COLO829 (cell line): ENCODE data around the gene LIN7C.
"Not testable (repeated sequence)": the region's sequence is repeated elsewhere in the genome, so short reads cannot be mapped to it uniquely, and the experiment has no call there.

Experiments
- DNase-seq: peaks from one replicate; pipeline ENCODE4 v3.0.0; 2012; ENCODE audit warnings: low spot score

The LIN7C gene

DNA sequence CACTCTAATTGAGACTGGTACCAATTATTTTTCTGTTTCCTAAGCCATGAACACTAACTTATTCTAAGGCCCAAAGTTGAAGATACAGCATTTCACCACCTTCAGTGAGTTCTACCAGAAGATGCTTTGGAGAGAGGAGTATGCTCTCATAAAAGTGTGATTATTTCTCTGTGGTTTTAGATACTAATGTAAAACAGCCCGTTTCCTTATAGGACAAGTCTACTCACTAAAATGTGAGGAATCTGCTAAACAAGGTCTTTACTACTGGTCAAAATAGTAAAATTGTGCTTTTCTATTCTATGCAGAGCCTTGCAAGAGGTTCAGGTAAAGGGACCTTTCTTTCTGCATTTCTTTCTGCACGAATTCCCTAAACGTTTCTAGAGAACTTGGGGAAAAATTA lies 36.4 kb downstream of the LIN7C start:
- DNase-seq: no peak

DNA sequence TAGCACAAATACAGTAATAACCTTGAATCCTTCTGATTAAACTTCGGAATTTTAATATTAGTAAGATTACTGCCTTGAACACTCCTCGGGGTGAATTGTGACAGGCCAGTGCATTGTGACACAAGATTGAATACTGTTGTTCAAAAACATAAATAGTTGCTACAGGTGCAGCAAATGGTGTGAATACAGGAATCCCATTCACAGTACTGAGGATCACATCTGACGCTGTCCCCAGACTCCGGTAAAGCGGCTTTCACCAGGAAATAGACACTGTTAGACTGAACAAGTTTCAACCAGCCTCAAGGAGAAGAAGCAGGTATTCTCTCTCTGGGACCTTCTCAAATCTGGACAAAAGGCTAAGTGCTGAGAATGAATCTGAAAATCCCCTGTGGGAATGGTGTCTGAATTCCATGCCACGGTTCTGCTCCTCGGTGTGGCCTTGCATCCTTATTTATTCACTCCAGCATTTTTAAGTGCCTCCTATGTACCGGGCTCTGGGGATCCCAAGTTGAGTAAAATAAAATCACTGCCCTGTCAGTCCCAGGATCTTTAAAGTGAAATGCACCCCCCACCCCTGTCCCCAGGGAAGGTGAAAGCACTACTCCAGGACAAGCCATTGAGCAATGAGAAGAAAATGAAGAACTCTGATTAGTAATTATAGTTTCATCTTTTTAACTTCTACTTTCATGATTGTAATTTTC lies 37.4 kb downstream of the LIN7C start:
- DNase-seq: no peak

DNA sequence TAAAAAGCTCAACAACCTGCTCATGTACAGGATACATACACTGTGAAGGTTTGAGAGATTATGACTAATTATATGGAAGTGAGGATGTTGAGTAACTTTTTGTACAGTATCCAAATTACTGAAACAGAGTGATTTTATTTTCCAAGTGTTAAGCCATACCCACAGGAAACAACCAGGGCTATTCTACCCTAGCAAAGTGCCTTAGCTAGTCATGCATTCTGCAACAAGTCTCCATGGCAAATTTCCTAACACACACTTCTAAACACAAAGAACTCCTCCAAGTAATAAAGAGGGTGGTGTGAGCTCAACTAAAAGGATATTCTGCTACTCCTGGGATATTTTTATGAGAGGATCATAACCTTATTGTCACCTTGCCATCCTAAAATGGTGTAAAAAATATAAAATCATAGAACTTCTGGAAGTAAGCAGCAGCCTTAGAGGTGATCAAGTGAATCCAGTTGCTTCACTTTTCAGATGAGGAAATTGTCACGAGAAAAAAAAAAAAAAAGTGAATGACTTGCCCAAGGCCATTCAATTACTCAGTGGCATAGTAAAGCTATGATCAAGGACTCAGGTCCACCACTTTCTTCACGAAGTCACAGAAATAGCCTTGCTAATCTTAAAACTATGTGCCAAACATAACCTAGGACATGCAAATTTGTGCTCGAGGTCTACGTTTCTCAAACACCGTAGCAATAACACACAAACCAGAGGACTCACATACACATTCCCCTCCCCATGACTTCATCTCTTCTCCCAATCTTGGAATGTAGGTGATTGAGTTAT lies 38.2 kb downstream of the LIN7C start:
- peak; percentile 38 for DNase-seq

DNA sequence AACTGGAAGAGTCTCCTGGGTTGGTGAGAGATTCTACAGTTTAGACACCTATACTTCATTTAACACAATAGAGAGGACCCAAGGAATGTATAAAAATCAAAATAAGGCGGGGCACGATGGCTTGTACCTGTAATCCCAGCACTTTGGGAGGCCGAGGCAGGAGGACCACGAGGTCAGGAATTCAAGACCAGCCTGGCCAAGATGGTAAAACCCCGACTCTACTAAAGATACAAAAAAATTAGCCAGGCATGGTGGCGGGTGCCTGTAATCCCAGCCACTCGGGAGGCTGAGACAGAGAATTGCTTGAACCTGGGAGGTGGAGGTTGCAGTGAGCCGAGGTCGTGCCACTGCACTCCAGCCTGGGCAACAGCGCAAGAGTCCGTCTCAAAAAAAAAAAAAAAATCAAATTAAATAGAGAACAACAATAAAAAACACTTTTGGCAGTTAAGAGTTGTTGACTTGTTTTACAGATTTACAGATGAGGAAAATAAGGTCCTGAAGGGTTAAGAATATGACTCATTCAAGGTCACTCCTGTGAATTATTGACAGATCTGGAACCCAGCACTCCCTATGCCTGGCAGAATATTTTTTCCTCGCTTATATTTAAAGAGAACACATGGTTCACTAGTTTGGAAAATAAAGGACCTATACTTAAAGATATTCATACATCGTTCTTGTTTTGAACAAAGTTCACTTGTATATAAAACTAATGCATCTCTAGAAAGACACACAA lies 39.2 kb downstream of the LIN7C start:
- DNase-seq: no peak

DNA sequence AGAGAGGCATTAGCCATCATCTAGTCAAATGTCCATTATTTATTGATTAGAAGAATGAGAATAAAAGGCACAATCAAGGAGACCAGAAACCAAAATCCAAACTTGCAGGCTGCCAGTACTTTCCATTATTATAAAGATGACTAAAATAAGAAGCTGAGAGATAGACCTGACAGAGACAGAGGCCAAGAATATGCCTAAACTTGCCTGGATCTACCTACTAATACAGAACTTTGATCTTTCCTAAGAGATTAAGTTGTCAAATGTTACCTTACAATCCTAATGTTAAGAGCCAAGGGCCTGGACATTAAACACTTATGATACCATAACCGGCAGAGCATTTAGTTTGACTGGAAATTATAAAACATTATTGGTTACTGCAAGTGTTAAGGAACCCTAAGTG lies 40.2 kb downstream of the LIN7C start:
- DNase-seq: no peak

DNA sequence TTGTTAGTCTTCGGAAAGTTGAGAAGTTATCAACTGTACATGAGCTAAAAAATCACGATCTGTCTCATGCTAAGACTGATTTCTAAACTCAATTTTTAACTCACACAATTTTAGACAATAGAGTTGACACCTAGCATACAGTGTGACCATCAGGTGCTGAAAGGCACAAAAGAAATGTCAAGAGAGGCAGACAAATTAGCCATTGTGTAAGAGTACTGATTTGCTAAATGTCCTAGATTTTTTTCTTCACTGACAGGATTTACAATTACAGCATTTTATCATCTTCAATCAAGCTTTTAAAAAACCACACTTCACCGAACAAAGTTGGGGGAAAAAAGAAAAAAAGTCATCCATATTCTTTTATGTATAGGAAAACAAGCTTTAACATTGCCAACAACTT lies 40.9 kb downstream of the LIN7C start:
- no peak for DNase-seq

DNA sequence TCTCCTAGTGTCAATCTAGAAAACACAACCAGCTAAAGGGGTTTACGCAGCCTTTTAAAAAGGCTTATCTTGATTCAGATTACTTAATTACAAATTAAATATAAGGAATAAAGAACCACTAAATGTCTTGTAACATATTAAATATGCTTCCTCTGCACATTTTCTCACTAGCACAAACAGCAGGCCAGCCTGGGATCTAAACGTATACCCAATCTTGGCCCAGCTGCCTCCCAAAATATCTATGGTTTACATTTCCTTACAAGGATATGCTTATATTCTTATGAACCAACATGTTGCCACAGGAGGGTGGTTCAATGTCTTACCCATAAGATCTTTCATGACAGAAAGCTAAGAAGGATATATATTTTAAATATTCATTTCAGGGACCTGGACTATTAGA lies 41.7 kb downstream of the LIN7C start:
- no peak for DNase-seq

DNA sequence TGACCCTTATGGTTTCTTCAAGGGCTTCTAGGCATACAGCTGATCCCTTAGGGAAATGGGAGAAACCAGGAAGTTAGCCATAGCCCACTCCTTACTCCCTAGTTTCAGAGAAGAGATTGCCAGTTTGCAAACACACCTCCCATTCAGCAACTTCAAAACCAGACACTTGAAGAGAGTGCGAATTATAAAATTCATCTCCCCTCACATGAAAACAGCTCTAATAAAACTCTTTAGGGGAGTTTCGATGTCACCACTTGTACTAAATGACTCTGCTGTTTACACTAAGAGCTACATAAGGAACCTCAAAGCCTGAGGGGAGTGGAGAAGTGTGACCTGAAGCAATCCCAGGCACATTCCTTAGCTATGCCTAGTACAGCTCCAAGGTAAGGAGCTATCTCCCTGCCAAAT lies 42.3 kb downstream of the LIN7C start:
- DNase-seq: no peak

DNA sequence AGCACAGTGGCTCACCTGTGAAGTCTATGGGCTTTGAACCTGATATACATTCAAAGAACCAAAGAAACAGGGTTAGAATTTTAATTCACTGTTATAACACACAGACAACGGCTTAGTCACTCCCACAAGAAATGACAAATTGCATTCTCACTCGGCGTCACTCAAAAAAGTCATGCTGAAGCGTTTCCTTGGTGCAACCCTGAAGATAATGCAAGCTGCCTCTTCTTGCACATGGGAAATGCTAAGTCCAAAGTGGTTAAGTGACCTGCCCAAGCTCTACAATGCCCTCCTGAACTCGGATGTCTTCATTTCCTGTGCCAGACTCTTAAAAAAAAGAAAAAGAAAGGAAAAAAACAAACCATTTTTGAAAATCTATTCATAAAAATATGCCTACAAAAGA lies 44.0 kb downstream of the LIN7C start:
- no peak for DNase-seq

DNA sequence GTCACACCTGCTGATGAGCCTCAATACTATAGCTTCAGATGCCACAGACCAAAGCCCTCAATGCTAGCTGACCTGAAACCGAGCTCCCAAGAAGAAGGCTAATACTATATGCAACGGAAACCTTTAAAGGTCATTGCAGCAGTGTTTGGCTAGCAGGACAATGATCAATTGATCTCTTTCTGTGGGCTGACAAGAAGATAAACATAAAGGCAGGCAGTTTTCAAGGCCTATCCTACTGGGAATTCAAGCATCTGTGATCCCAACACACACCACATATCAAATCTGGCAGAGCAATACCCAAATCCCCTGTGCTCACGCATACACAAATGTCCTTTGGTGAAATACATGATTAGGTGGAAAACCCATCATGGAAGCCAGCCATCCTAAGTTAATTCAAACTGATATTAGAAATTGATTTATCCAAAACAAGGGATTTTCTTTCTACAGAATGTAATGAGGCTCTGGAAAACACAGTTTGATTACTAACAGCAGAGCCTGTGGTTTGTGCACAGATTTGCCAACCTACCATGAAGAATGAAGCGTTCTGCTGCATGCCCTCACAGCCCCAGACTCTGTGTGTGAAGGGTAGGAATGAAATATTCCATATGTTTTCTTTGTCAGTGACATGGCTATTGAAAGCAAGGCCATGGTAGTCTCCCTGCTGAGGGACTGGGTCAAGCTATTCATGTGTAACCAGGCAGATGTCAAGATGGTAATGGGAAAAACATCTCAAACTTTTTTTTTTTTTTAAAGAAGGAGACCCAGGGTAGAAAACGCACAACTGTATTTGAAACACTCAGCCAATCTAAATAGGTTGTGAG lies 46.2 kb downstream of the LIN7C start:
- peak; percentile 74 for DNase-seq

DNA sequence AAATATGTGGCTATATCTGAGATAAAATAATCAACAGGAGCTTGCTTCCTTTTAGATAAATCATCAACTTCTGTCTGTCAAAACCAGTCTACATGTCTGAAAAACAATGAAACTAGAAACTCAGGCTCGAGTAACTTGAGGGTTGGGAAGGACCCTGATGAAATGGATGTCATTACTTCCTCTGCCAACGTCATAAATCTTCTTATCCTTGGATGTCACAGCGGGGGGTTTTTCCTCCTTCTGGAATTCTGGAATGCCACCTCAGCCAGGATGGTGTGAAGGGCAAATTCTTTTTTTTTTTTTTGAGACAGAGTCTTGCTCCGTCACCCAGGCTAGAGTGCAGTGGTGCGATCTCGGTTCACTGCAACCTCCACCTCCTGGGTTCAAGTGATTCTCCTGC lies 47.4 kb downstream of the LIN7C start:
- no peak for DNase-seq

DNA sequence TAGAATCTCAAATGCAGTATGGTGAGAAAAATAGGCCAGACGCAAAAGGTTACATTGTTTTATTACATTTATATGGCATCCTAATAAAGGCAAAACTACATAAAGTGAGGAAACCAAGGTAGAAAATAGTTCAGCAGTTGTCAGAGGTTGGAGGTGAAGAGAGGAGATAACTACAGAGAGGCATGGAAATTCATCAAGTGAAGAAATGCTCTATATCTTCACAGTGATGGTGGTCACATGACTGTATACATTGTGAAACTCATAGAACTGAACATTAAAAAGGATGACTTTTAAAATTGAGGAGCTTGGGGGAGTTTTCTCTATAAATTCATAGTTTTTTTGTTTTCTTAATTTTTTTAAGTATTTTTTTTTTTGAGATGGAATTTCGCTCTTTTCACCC lies 48.4 kb downstream of the LIN7C start:
- no peak for DNase-seq

DNA sequence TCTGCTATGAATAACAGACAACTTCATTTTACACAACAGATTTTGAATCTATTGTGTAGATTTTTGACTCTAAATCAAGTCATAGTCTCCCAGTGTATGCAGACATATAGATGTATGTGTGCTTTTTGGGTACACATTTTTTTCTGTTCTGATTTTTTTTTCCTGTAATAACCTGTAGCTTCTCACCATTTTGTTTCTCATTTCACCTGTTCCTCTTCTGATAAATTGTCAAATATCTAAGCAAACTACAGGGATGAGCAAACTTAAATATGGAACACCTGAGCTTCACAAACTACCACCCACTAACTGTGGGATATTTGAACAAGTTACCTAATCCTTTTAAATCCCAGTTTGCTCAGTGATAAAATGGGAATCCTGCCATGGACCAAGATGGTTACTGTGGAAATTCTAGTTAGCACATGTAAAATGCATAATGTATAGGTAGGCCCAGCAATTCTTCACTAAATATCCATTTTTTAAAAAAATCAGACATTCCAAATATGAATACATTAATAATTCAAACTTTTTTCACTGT lies 49.7 kb downstream of the LIN7C start:
- DNase-seq: no peak

DNA sequence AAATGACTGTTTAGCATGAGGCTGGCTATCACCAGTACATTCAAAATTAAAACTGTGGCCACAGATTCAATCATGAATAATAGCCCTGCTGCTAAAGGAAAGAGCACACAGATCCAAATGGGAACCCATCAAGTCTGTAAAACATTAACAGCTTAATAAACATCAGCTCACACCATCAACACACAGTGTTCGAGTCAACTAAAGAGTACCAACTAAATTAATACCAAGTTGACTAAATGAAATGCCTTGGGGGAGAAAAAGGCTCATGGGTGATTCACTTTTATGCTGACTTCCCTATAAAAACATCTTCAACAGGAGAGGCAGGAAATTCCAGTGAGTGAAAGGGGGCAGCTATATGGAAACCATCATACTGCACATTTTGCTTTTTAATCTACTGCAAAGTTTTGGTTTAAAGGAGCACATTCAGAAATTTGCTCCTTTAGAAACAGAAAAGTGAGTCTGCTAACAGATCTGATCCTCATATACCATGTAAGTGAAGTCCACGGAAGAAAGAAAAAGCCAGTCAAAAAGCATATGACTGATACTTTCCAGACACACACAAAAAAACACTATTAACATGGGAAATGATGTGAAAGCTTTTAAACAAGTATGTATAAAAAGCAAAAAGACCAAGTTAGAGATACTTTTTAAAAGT lies 50.3 kb downstream of the LIN7C start:
- peak; percentile 33 for DNase-seq

DNA sequence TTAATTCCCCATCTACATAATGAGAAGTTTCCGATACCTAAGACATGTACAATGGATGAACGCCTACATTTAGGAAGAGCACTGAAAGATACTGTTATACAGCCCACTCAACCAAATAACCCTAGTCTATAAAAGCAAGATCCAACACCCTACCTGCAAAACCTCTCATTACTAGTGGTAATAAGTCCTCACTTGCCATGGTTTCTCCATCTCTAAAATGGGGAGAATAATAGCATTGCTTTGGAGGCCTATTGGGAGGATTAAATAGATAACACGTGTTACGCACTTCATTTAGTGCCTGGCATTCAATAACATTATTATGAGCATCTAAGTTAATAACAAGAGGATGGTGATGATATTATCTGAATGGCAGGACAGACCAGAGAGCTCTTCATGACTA lies 50.9 kb downstream of the LIN7C start:
- DNase-seq: no peak

DNA sequence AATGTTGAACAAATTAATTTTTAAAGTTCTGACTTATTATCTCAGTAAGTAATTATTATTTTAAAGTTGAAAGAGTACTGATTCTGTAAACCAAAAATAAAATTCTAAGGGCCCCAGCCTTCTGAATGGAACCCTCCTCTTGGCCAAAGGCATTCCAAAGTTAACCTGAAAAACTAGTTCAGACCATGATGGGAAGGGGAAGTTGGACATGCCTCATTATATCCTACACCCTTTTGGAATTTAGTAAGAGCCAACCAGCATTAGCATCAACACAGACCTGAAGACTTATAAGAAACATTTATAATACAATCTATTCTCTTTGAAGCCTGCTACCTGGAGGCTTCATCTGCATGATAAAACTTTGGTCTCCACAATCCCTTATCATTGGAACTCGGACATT lies 52.9 kb downstream of the LIN7C start:
- DNase-seq: no peak

DNA sequence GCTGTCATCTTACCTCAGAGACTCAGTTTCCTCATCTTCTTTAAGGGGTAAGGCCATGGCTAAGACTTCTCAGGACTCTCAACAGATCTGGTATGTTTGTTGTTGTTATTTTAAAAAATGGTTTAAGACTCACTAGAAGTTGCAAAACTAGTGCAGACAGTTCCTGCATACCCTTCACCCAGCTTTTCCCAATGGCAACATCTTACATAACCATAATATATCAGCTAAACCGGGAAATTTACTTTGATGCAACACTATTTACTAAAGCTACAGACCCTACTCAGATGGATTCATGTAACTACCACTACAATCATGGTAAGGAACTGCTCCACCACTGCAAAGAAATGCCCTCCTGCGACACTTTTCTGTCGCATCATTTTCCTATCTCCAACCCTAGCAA lies 54.4 kb downstream of the LIN7C start:
- DNase-seq: no peak

DNA sequence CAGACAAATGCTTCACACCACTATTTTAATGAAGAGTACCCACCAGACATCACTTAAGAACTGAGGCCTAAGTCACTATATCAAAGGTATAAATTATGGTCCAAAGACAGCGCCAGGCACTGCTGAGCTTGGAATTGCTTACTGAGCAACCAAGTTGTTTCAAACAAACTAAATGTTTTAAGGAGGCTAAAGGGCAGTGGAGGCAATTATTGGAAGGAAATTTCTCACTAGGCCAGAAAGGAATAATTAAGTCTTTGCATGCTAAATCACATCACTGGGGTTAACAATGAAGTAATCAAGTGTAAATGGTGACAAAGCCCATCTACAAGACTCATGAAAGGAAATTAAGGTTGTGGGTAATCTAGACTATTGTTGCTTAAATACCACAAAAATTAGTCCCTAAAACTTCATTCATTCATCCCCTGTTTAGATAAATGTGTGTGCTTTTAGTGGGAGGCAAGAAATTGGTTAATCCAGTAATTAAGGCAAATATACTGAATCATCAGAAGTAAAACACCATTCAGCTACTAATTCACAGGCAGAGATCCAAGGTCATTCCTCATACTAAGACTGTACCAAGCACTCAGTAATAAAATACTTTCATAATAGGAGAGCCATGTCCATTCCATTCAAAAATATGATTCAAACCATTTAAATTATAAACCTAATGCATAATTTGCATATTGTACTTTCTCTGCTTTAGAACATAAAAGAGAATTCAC lies 55.2 kb downstream of the LIN7C start:
- DNase-seq: no peak

DNA sequence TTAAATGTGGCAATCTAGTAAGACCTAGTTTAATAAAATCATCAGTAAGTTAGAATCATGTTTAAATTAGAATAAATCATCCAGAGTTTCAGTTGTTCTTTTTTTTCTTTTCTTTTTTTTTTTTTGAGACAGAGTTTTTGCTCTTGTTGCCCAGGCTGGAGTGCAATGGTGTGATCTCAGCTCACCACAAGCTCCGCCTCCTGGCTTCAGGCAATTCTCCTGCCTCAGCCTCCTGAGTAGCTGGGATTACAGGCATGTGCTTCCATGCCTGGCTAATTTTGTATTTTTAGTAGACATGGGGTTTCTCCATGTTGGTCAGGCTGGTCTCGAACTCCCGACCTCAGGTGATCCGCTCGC lies 58.4 kb downstream of the LIN7C start:
- not testable (repeated sequence) for DNase-seq

DNA sequence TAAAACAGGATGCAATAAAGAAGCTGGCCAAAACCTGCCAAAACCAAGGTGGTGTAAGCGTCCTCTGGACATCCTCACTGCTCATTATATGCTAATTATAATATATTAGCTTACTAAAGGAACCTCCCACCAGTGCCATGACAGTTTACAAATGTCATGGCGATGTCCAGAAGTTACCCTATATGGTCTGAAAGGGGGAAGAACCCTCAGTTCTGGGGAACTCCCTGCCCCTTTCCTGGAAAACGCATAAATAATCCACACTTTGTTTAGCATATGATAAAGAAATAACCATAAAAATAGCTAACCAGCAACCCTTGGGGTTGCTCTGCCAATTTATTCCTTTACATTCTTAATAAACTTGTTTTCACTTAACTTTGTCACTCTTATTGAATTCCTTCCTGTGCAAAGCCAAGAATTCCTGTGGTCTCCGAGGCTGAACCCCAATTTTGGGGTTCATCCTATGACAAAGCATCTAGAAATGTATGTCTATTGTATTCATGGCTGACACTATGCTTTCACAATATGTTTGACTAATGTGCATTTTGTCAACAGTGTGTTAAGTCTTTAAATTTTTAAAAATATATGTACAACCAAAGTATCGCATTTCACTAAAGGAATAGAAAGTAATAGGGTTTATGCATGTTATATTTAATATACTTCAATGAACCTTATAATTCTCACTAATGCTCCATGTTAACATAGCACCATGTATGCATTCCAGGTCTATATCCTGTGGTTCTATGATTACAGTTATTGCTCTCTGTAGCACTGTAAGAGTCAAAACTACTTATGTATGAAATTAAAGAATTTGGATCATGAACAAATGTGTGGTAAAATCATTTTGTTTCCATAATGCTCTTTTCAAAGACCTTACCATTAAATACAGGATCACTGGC lies 59.0 kb downstream of the LIN7C start:
- no peak for DNase-seq
